IMR-90 (cell line): Measurements from ENCODE around the gene AVPR1B.

ENCODE experiments used
- BHLHE40 ChIP-seq: fragments of 150-350 bp; IDR thresholded peaks from 2 replicates; pipeline ENCODE4 v1.6.1; 2016; ENCODE audit warnings: mild to moderate bottlenecking, low read depth, low read length
- CEBPB ChIP-seq: IDR thresholded peaks from 2 replicates; pipeline ENCODE4 v1.6.1; 2012; ENCODE audit warnings: low read depth, low read length, improper control_type of control experiment
- TF ChIP-seq, protein P1 (sequence below): conservative IDR thresholded peaks from 2 replicates; pipeline ENCODE4 v1.5.1; 2012; ENCODE audit warnings: mild to moderate bottlenecking, low read depth, low read length, improper control_type of control experiment
- TF ChIP-seq, protein P2 (sequence below): fragments of 150-350 bp; IDR thresholded peaks from 2 replicates; pipeline ENCODE4 v1.6.1; 2017; ENCODE audit warnings: mild to moderate bottlenecking, antibody characterized with exemption, low read length, low read depth

DNA sequence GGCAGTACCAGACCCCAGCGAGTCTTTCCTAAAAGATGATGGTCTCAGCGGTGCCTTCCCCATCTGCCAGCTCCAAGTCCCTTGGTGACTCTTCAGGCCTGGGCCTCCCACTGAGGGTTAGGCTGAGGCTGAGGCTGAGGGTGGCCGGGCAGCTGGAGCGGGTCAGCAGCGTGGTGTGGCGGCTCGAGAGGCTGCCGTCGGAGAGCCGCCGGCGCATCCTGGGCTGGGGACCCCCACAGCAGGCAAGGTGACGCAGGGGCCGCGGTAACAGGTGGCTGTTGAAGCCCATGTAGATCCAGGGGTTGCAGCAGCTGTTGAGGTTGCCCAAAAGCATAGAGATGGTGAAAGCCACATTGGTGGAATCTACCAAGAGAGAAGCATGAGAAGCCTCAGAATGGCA, 7.0 kb downstream of the AVPR1B start:
- TF ChIP-seq, protein P1, sequence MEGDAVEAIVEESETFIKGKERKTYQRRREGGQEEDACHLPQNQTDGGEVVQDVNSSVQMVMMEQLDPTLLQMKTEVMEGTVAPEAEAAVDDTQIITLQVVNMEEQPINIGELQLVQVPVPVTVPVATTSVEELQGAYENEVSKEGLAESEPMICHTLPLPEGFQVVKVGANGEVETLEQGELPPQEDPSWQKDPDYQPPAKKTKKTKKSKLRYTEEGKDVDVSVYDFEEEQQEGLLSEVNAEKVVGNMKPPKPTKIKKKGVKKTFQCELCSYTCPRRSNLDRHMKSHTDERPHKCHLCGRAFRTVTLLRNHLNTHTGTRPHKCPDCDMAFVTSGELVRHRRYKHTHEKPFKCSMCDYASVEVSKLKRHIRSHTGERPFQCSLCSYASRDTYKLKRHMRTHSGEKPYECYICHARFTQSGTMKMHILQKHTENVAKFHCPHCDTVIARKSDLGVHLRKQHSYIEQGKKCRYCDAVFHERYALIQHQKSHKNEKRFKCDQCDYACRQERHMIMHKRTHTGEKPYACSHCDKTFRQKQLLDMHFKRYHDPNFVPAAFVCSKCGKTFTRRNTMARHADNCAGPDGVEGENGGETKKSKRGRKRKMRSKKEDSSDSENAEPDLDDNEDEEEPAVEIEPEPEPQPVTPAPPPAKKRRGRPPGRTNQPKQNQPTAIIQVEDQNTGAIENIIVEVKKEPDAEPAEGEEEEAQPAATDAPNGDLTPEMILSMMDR = no peak
- TF ChIP-seq, protein P2, sequence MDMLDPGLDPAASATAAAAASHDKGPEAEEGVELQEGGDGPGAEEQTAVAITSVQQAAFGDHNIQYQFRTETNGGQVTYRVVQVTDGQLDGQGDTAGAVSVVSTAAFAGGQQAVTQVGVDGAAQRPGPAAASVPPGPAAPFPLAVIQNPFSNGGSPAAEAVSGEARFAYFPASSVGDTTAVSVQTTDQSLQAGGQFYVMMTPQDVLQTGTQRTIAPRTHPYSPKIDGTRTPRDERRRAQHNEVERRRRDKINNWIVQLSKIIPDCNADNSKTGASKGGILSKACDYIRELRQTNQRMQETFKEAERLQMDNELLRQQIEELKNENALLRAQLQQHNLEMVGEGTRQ = no peak
- TF ChIP-seq CEBPB = no peak
- no peak for TF ChIP-seq BHLHE40
